ENCODE data around the gene NECAP2.

NECAP2 gene

GRCh38 chr1:16405441-16405840, 35.1 kb upstream of the NECAP2 start:
- Histone ChIP-seq H3K27me3 (ENCODE audit: insufficient read depth, poor library complexity, severe bottlenecking) (no peaks in the 10 kb centered on the region), H3K4me3 (ENCODE audit: severe bottlenecking) (no peak overlapping the region), H3K27ac (ENCODE audit: poor library complexity, severe bottlenecking) (no peak overlapping the region), H3K36me3 (ENCODE audit: low read depth) (no peaks in the 10 kb centered on the region), H3K9me3 (ENCODE audit: severe bottlenecking) (no peaks in the 10 kb centered on the region), H3K4me1 (ENCODE audit: insufficient read depth, poor library complexity, severe bottlenecking) (no peaks in the 10 kb centered on the region)
- no peak for ATAC-seq (ENCODE audit: low read depth)
- DNase-seq (ENCODE audit: low spot score) = no peak
- TF ChIP-seq, protein P1, sequence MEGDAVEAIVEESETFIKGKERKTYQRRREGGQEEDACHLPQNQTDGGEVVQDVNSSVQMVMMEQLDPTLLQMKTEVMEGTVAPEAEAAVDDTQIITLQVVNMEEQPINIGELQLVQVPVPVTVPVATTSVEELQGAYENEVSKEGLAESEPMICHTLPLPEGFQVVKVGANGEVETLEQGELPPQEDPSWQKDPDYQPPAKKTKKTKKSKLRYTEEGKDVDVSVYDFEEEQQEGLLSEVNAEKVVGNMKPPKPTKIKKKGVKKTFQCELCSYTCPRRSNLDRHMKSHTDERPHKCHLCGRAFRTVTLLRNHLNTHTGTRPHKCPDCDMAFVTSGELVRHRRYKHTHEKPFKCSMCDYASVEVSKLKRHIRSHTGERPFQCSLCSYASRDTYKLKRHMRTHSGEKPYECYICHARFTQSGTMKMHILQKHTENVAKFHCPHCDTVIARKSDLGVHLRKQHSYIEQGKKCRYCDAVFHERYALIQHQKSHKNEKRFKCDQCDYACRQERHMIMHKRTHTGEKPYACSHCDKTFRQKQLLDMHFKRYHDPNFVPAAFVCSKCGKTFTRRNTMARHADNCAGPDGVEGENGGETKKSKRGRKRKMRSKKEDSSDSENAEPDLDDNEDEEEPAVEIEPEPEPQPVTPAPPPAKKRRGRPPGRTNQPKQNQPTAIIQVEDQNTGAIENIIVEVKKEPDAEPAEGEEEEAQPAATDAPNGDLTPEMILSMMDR (IDR thresholded peaks at IDR 0.05; ENCODE audit: poor library complexity, severe bottlenecking) = no peak

DNA sequence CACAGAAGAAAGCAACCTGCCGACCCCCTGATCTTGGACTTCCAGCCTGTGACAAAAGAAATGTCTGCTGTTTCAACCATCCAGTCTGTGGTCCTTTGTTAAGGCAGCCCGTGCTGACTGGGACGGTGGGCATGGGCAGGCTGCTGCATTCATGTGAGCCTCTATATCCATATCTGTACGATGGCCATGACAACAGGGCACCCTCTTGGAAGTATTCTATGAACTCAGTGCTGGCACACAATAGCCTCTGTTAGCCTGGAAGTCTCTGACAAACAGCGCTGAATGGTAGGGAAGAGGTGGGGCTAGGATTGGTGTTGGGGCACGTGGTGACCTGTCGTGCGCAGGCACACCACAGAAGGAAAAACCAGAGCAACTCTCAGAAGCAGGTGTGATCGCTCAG, 33.7 kb upstream of the NECAP2 start:
- Histone ChIP-seq H3K27me3 (ENCODE audit: insufficient read depth, poor library complexity, severe bottlenecking) (no peaks in the 10 kb centered on the region), H3K4me1 (ENCODE audit: insufficient read depth, poor library complexity, severe bottlenecking) (no peaks in the 10 kb centered on the region), H3K27ac (ENCODE audit: poor library complexity, severe bottlenecking) (no peak overlapping the region), H3K36me3 (ENCODE audit: low read depth) (no peaks in the 10 kb centered on the region), H3K9me3 (ENCODE audit: severe bottlenecking) (no peaks in the 10 kb centered on the region), H3K4me3 (ENCODE audit: severe bottlenecking) (no peak overlapping the region)
- ATAC-seq (ENCODE audit: low read depth) = no peak
- TF ChIP-seq, protein P1 (IDR thresholded peaks at IDR 0.05; ENCODE audit: poor library complexity, severe bottlenecking) = no peak
- DNase-seq (ENCODE audit: low spot score) = no peak

DNA sequence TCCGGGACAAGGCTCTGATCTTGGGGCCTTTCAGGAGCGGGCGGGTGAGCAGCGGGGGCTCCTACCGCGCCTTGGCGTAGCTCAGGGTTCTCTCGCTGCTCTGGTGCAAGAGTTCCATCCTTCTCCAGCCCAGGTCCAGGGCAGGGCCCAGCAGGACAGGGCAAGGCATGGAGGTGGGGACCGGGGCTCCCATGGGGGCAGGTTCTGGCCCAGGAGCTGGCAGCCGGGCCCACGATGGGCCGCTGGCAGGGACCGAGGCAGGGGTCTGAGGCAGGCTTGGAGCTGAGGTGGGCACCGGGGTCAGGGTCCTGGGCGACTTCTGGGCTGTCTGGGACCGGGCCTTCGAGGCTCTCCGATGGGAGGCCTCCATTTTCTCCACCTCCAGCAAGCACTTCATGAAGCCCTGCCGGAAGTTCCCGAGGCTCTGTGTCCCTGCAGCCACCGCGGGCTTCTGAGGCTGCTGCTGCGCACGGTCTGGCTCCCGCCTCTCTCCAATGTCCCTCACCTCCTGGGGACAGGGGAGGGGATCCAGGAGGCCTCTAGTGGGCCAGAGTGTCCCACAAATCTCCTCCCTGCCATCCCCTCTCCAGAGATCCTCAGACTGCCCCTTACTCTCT, 30.9 kb upstream of the NECAP2 start:
- Histone ChIP-seq H3K4me1 (ENCODE audit: insufficient read depth, poor library complexity, severe bottlenecking) (no peaks in the 10 kb centered on the region), H3K36me3 (ENCODE audit: low read depth) (no peaks in the 10 kb centered on the region), H3K4me3 (ENCODE audit: severe bottlenecking) (no peak overlapping the region), H3K9me3 (ENCODE audit: severe bottlenecking) (no peaks in the 10 kb centered on the region), H3K27ac (ENCODE audit: poor library complexity, severe bottlenecking) (no peak overlapping the region), H3K27me3 (ENCODE audit: insufficient read depth, poor library complexity, severe bottlenecking) (no peaks in the 10 kb centered on the region)
- DNase-seq (ENCODE audit: low spot score) (no peak), ATAC-seq (ENCODE audit: low read depth) (no peak)
- TF ChIP-seq, protein P1 (IDR thresholded peaks at IDR 0.05; ENCODE audit: poor library complexity, severe bottlenecking) = no peak

DNA sequence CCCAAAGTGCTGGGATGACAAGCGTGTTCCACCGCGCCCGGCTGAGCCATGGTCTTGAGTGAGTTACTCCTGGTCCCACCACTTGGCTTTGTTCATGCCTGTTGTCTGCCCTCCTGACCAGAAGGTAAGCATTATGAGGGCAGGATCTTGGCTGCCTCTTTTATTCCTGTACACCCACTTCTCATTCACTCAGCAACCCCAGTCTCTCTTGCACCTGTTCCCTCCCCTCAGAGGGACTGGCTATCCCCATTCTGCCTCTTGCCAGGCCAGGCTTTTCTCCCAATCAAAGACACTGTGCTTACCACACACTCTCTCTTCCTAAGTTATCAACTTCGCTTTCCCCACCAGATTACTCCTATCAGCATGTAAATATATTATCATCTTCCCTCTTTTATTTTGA, 29.7 kb upstream of the NECAP2 start:
- Histone ChIP-seq H3K4me1 (ENCODE audit: insufficient read depth, poor library complexity, severe bottlenecking) (no peaks in the 10 kb centered on the region), H3K4me3 (ENCODE audit: severe bottlenecking) (no peak overlapping the region), H3K36me3 (ENCODE audit: low read depth) (no peaks in the 10 kb centered on the region), H3K27me3 (ENCODE audit: insufficient read depth, poor library complexity, severe bottlenecking) (no peaks in the 10 kb centered on the region), H3K27ac (ENCODE audit: poor library complexity, severe bottlenecking) (no peak overlapping the region), H3K9me3 (ENCODE audit: severe bottlenecking) (no peaks in the 10 kb centered on the region)
- DNase-seq (ENCODE audit: low spot score) = no peak
- no peak for ATAC-seq (ENCODE audit: low read depth)
- TF ChIP-seq, protein P1 (IDR thresholded peaks at IDR 0.05; ENCODE audit: poor library complexity, severe bottlenecking) = no peak

- Histone ChIP-seq H3K27me3 (ENCODE audit: insufficient read depth, poor library complexity, severe bottlenecking) (no peaks in the 10 kb centered on the region), H3K9me3 (ENCODE audit: severe bottlenecking) (no peaks in the 10 kb centered on the region), H3K4me3 (ENCODE audit: severe bottlenecking) (no peak overlapping the region), H3K36me3 (ENCODE audit: low read depth) (no peaks in the 10 kb centered on the region), H3K4me1 (ENCODE audit: insufficient read depth, poor library complexity, severe bottlenecking) (no peaks in the 10 kb centered on the region), H3K27ac (ENCODE audit: poor library complexity, severe bottlenecking) (no peak overlapping the region)
- TF ChIP-seq, protein P1 (IDR thresholded peaks at IDR 0.05; ENCODE audit: poor library complexity, severe bottlenecking) = no peak
- DNase-seq (ENCODE audit: low spot score) = no peak
- ATAC-seq (ENCODE audit: low read depth) = no peak
Observed at GRCh38 chr1:16413191-16413590, 27.3 kb upstream of the NECAP2 start.

Measured in RWPE2 (cell line).